Stimulated activated CD4-positive, alpha-beta T cell treated with anti-CD3 and anti-CD28 coated beads, Interleukin-15, amount 100 ng/mL, for 24 hours (primary cell): Measurements from ENCODE around the gene NCF2.

Source experiments
- DNase-seq: peaks from one replicate; pipeline ENCODE4 v3.0.0-alpha.2; 2020

The NCF2 gene

GRCh38 chr1:183548116-183548515 lies 42.1 kb downstream of the NCF2 start:
- DNase-seq = no peak

GRCh38 chr1:183546427-183546826 lies 43.8 kb downstream of the NCF2 start:
- no peak for DNase-seq

- no peak for DNase-seq
Measured at GRCh38 chr1:183544598-183545297, 45.5 kb downstream of the NCF2 start.

- no peak for DNase-seq
Measured at GRCh38 chr1:183543619-183544204, 46.5 kb downstream of the NCF2 start.

- no peak for DNase-seq
Measured at GRCh38 chr1:183537405-183537804, 52.9 kb downstream of the NCF2 start.

GRCh38 chr1:183533617-183534174 lies 56.6 kb downstream of the NCF2 start:
- no peak for DNase-seq

- no peak for DNase-seq
Measured at GRCh38 chr1:183528577-183528976, 61.7 kb downstream of the NCF2 start.

- DNase-seq = no peak
Measured at GRCh38 chr1:183522104-183522503, 68.2 kb downstream of the NCF2 start.

GRCh38 chr1:183520379-183520778 lies 69.9 kb downstream of the NCF2 start:
- no peak for DNase-seq

GRCh38 chr1:183517401-183517800 lies 72.9 kb downstream of the NCF2 start:
- DNase-seq = no peak

- DNase-seq = no peak
Measured at GRCh38 chr1:183516725-183517124, 73.5 kb downstream of the NCF2 start.

- DNase-seq = no peak
Measured at GRCh38 chr1:183515002-183515689, 75.1 kb downstream of the NCF2 start.

GRCh38 chr1:183514235-183514634 lies 76.0 kb downstream of the NCF2 start:
- no peak for DNase-seq

- DNase-seq = no peak
Measured at GRCh38 chr1:183512450-183512849, 77.8 kb downstream of the NCF2 start.

- DNase-seq = no peak
Measured at GRCh38 chr1:183508694-183509093, 81.6 kb downstream of the NCF2 start.

- no peak for DNase-seq
Measured at GRCh38 chr1:183506561-183506960, 83.7 kb downstream of the NCF2 start.
